ENCODE results near the gene GAS6. TPM values are rescaled to one million over a fixed set of nuclear protein-coding genes. Genes with fewer than 3 reads are reported as not detected.
"Not testable (repeated sequence)": the region's sequence is repeated elsewhere in the genome, so short reads cannot be mapped to it uniquely, and the experiment has no call there.

GAS6 gene
- total and polyA plus RNA-seq, 2 donors (not counting 1 experiment from before 2014, with no cell fraction given), result 0.25 to 0.78 TPM

DNA sequence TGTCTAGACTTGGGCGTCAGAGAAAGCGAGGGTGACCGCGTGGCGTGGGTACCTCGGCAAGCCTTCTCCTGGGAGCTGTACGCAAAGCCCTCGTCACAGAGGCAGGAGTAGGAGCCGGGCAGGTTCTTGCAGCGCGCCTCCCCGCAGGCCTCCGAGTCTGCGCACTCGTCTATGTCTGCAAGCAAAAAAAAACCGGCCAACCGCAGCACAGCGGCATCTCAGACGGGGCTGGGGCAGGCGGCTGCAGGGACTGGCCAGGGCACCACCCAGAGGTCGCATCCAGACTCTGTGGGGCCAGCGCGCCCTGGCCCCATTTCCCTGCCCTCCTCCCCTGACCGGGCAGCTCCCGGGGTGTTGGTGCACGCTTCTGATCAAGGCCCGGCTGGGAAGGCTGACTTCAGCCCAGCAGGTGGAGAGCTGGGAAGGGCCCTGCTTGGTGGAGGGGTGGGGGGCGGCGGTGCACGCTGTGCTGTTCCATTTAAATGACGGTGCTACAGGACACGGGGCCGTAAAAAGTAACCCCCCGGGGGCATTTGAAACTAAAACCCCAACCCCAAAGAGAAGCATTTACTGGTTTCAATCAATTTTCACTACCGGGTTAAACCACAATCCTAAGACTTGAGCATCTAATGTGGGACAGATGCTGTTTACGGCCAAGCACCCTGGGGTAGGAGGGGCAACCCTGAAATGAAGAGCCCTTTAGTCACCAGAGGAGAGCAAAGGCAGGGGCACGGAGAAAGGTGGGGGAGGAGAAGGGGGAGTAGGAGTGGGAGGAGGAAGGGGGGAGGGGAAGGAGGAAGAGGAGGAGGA lies 28.2 kb downstream of the GAS6 start:
- no peaks in the 10 kb centered on the region for H3K9me3 ChIP-seq (ENCODE audit: control extremely low read depth in 1 of 3, control insufficient read depth in 2 of 3, insufficient read depth in 1 of 3, low read length in 2 of 3)
- no peaks in the 10 kb centered on the region for H3K27me3 Mint-ChIP-seq
- CTCF ChIA-PET, result no interaction called here
- no peak overlapping the region for H3K4me3 ChIP-seq (ENCODE audit: control extremely low read depth in 1 of 5, extremely low read depth in 1 of 5, insufficient read depth in 1 of 5, low read depth in 2 of 5, low read length in 4 of 5)
- no peaks in the 10 kb centered on the region for H3K4me1 Mint-ChIP-seq
- 88% methylated on average over 25 of the region's 37 CpGs for WGBS (ENCODE audit: insufficient coverage)
- no peak overlapping the region for H3K27ac ChIP-seq (ENCODE audit: low read length in 2 of 2)
- no peaks in the 10 kb centered on the region for H3K79me2 ChIP-seq (ENCODE audit: control insufficient read depth, insufficient read depth, low read length)
- H3K9ac ChIP-seq (ENCODE audit: low read length), result no peak overlapping the region
- no peaks in the 10 kb centered on the region for H3K4me1 ChIP-seq (ENCODE audit: control insufficient read depth in 2 of 2, insufficient read depth in 2 of 2, low read length in 2 of 2)
- H4K20me1 ChIP-seq (ENCODE audit: control insufficient read depth, insufficient read depth, low read length, poor library complexity, severe bottlenecking), result peaks cover 26% of the 10 kb centered on the region
- intact Hi-C loops (cut with micrococcal nuclease), result no loop called here
- no peaks in the 10 kb centered on the region for H3K9me3 Mint-ChIP-seq (ENCODE audit: insufficient read depth)
- H3K36me3 ChIP-seq (replicated peaks in 1 of 2; ENCODE audit: control extremely low read depth in 1 of 2, control insufficient read depth in 1 of 2, extremely low read depth in 1 of 2, insufficient read depth in 2 of 2, low read length in 1 of 2), result no peaks in the 10 kb centered on the region
- no peak overlapping the region for H2AFZ ChIP-seq (ENCODE audit: insufficient read depth, low read depth, low read length, poor library complexity, severe bottlenecking)
- H3K4me2 ChIP-seq (replicated peaks; ENCODE audit: low read depth, low read length, poor library complexity, severe bottlenecking), result no peak overlapping the region
- H3K27ac Mint-ChIP-seq, result no peak overlapping the region
- no peak overlapping the region for H3K4me3 Mint-ChIP-seq
- no peak for TF ChIP-seq EZH2 (IDR thresholded peaks at IDR 0.05; ENCODE audit: borderline replicate concordance, insufficient read depth, low read depth, low read length, poor library complexity, severe bottlenecking)
- TF ChIP-seq, protein P1, sequence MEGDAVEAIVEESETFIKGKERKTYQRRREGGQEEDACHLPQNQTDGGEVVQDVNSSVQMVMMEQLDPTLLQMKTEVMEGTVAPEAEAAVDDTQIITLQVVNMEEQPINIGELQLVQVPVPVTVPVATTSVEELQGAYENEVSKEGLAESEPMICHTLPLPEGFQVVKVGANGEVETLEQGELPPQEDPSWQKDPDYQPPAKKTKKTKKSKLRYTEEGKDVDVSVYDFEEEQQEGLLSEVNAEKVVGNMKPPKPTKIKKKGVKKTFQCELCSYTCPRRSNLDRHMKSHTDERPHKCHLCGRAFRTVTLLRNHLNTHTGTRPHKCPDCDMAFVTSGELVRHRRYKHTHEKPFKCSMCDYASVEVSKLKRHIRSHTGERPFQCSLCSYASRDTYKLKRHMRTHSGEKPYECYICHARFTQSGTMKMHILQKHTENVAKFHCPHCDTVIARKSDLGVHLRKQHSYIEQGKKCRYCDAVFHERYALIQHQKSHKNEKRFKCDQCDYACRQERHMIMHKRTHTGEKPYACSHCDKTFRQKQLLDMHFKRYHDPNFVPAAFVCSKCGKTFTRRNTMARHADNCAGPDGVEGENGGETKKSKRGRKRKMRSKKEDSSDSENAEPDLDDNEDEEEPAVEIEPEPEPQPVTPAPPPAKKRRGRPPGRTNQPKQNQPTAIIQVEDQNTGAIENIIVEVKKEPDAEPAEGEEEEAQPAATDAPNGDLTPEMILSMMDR (IDR thresholded peaks at IDR 0.05), result no peak
- H3K27me3 ChIP-seq (replicated peaks in 1 of 4; ENCODE audit: control extremely low read depth in 1 of 4, control insufficient read depth in 3 of 4, insufficient read depth in 4 of 4, low read length in 3 of 4), result no peaks in the 10 kb centered on the region
- POLR2A ChIA-PET, result no interaction called here
- ATAC-seq (ENCODE audit: low read depth), result no peak
- no peak for DNase-seq

DNA sequence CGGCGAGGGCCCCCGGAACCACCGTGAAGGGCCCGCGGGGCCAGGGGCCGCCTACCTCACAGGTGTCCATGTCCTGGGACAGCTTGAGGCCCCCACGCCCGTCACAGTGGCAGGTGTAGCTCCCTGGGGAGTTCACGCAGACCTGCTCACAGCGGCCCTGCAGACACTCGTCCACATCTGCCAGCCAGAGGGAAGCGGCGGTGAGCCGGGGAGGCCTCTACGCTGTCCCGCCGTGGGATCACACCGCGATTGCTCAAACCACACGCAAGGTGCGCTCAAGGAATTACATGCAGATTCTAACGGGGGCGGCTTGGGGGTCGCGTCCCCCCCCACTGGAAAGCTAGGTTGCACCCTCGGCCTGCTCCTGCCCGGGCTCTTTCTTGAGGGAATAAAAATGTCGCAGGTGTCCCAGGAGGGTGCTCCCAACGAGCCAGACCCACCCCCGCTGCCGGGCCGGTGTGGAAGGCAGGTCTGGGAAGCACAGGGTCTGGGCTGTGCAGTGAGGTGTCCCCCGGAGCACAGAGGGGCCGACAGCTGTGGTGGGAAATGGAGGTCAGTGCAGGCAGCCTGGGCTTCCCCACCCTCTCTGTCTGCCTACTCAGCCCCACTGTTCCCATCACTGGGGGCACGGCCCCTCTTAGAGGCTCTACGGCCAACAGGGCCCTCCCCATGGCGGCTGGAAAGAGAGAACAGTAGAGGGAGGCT lies 29.2 kb downstream of the GAS6 start:
- DNase-seq (no peak), ATAC-seq (ENCODE audit: low read depth) (no peak)
- H3K36me3 ChIP-seq (replicated peaks in 1 of 2; ENCODE audit: control extremely low read depth in 1 of 2, control insufficient read depth in 1 of 2, extremely low read depth in 1 of 2, insufficient read depth in 2 of 2, low read length in 1 of 2), result no peaks in the 10 kb centered on the region
- H4K20me1 ChIP-seq (ENCODE audit: control insufficient read depth, insufficient read depth, low read length, poor library complexity, severe bottlenecking), result peaks cover 31% of the 10 kb centered on the region
- no peak overlapping the region for H3K4me3 ChIP-seq (ENCODE audit: control extremely low read depth in 1 of 5, extremely low read depth in 1 of 5, insufficient read depth in 1 of 5, low read depth in 2 of 5, low read length in 4 of 5)
- Mint-ChIP-seq H3K4me3 (no peak overlapping the region), H3K27ac (no peak overlapping the region), H3K9me3 (ENCODE audit: insufficient read depth) (no peaks in the 10 kb centered on the region), H3K4me1 (no peaks in the 10 kb centered on the region), H3K27me3 (no peaks in the 10 kb centered on the region)
- no peaks in the 10 kb centered on the region for H3K79me2 ChIP-seq (ENCODE audit: control insufficient read depth, insufficient read depth, low read length)
- no peak overlapping the region for H2AFZ ChIP-seq (ENCODE audit: insufficient read depth, low read depth, low read length, poor library complexity, severe bottlenecking)
- TF ChIP-seq EZH2 (IDR thresholded peaks at IDR 0.05; ENCODE audit: borderline replicate concordance, insufficient read depth, low read depth, low read length, poor library complexity, severe bottlenecking), result no peak
- TF ChIP-seq, protein P1 (IDR thresholded peaks at IDR 0.05), result no peak
- H3K27me3 ChIP-seq (replicated peaks in 1 of 4; ENCODE audit: control extremely low read depth in 1 of 4, control insufficient read depth in 3 of 4, insufficient read depth in 4 of 4, low read length in 3 of 4), result no peaks in the 10 kb centered on the region
- intact Hi-C loops (cut with micrococcal nuclease), result no loop called here
- ChIA-PET CTCF (no interaction called here), POLR2A (no interaction called here)
- no peaks in the 10 kb centered on the region for H3K4me1 ChIP-seq (ENCODE audit: control insufficient read depth in 2 of 2, insufficient read depth in 2 of 2, low read length in 2 of 2)
- no peak overlapping the region for H3K27ac ChIP-seq (ENCODE audit: low read length in 2 of 2)
- H3K4me2 ChIP-seq (replicated peaks; ENCODE audit: low read depth, low read length, poor library complexity, severe bottlenecking), result no peak overlapping the region
- 94% methylated on average over 35 of the region's 38 CpGs for WGBS (ENCODE audit: insufficient coverage)
- no peak overlapping the region for H3K9ac ChIP-seq (ENCODE audit: low read length)
- H3K9me3 ChIP-seq (ENCODE audit: control extremely low read depth in 1 of 3, control insufficient read depth in 2 of 3, insufficient read depth in 1 of 3, low read length in 2 of 3), result no peaks in the 10 kb centered on the region

DNA sequence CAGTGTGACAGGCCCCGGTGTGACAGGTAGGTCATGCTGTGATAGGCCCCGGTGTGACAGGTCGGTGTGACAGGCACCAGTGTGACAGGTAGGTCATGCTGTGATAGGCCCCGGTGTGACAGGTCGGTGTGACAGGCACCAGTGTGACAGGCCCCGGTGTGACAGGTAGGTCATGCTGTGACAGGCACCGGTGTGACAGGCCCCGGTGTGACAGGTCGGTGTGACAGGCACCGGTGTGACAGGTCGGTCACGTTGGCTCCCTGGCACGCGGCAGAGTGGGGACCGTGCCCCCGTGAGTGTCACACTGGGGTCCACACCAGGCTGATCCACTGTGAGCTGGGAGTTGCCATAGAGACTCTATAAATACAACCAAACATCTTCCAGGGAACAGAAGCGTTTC lies 29.9 kb downstream of the GAS6 start:
- H3K9me3 Mint-ChIP-seq (ENCODE audit: insufficient read depth); intact Hi-C loops (cut with micrococcal nuclease); H3K4me3 ChIP-seq (ENCODE audit: control extremely low read depth in 1 of 5, extremely low read depth in 1 of 5, insufficient read depth in 1 of 5, low read depth in 2 of 5, low read length in 4 of 5); H3K27me3 ChIP-seq (replicated peaks in 1 of 4; ENCODE audit: control extremely low read depth in 1 of 4, control insufficient read depth in 3 of 4, insufficient read depth in 4 of 4, low read length in 3 of 4); CTCF ChIA-PET; POLR2A ChIA-PET; H3K4me3 Mint-ChIP-seq; DNase-seq; H3K79me2 ChIP-seq (ENCODE audit: control insufficient read depth, insufficient read depth, low read length); H3K4me1 ChIP-seq (ENCODE audit: control insufficient read depth in 2 of 2, insufficient read depth in 2 of 2, low read length in 2 of 2); H3K36me3 ChIP-seq (replicated peaks in 1 of 2; ENCODE audit: control extremely low read depth in 1 of 2, control insufficient read depth in 1 of 2, extremely low read depth in 1 of 2, insufficient read depth in 2 of 2, low read length in 1 of 2); H3K9me3 ChIP-seq (ENCODE audit: control extremely low read depth in 1 of 3, control insufficient read depth in 2 of 3, insufficient read depth in 1 of 3, low read length in 2 of 3); ATAC-seq (ENCODE audit: low read depth); H3K27ac ChIP-seq (ENCODE audit: low read length in 2 of 2); H3K27me3 Mint-ChIP-seq; H3K9ac ChIP-seq (ENCODE audit: low read length); H3K4me1 Mint-ChIP-seq; H3K4me2 ChIP-seq (replicated peaks; ENCODE audit: low read depth, low read length, poor library complexity, severe bottlenecking); H2AFZ ChIP-seq (ENCODE audit: insufficient read depth, low read depth, low read length, poor library complexity, severe bottlenecking); H3K27ac Mint-ChIP-seq: not testable (repeated sequence)
- 98% methylated on average over 17 of the region's 17 CpGs for WGBS (ENCODE audit: insufficient coverage)
- peaks cover 37% of the 10 kb centered on the region for H4K20me1 ChIP-seq (ENCODE audit: control insufficient read depth, insufficient read depth, low read length, poor library complexity, severe bottlenecking)
